Panc1 (cell line): ENCODE measurements around the gene ZNF451.
"Not testable (repeated sequence)": the region's sequence is repeated elsewhere in the genome, so short reads cannot be mapped to it uniquely, and the experiment has no call there.

Experiments
- POLR2AphosphoS5 ChIP-seq: IDR thresholded peaks from 2 replicates; pipeline ENCODE4 v1.6.1; 2012; ENCODE audit warnings: mild to moderate bottlenecking, low read depth, low read length, moderate library complexity
- TF ChIP-seq, protein P1 (sequence below): fragments of 450-650 bp; IDR thresholded peaks from 2 replicates; pipeline ENCODE4 v1.5.1; 2017; ENCODE audit warnings: mild to moderate bottlenecking
- TF ChIP-seq, protein P2 (sequence below), 2 experiments: IDR thresholded peaks; 2 replicates each; pipeline ENCODE4 v1.6.1; 2011 to 2012; ENCODE audit warnings: low read depth in 2 of 2, control low read depth in 1 of 2, low read length in 1 of 2, mild to moderate bottlenecking in 1 of 2, moderate library complexity in 1 of 2; ENCODE audit not compliant: insufficient read depth in 1 of 2

DNA sequence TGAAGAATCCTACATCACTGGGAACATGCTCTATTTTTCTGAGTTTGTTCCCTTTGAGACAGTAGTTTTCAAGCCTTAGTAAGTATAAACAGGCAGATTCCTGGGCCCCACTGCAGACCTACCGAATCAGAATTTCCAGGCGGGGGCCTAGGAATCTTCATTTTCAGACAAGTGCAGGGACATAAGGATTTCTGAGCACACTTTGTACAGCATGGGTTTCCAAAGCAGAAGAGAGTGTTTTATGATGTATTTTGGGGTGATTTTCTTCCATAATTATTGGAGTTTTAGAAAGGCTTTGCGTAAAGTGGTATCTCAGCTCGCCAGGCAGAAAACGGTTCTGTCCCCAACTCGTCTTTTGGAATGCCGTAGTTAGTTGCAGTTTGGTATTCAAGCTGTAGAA lies 1.4 kb downstream of the ZNF451 start:
- not testable (repeated sequence) for TF ChIP-seq POLR2AphosphoS5
- TF ChIP-seq, protein P1, sequence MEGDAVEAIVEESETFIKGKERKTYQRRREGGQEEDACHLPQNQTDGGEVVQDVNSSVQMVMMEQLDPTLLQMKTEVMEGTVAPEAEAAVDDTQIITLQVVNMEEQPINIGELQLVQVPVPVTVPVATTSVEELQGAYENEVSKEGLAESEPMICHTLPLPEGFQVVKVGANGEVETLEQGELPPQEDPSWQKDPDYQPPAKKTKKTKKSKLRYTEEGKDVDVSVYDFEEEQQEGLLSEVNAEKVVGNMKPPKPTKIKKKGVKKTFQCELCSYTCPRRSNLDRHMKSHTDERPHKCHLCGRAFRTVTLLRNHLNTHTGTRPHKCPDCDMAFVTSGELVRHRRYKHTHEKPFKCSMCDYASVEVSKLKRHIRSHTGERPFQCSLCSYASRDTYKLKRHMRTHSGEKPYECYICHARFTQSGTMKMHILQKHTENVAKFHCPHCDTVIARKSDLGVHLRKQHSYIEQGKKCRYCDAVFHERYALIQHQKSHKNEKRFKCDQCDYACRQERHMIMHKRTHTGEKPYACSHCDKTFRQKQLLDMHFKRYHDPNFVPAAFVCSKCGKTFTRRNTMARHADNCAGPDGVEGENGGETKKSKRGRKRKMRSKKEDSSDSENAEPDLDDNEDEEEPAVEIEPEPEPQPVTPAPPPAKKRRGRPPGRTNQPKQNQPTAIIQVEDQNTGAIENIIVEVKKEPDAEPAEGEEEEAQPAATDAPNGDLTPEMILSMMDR, result not testable (repeated sequence)
- TF ChIP-seq, protein P2, sequence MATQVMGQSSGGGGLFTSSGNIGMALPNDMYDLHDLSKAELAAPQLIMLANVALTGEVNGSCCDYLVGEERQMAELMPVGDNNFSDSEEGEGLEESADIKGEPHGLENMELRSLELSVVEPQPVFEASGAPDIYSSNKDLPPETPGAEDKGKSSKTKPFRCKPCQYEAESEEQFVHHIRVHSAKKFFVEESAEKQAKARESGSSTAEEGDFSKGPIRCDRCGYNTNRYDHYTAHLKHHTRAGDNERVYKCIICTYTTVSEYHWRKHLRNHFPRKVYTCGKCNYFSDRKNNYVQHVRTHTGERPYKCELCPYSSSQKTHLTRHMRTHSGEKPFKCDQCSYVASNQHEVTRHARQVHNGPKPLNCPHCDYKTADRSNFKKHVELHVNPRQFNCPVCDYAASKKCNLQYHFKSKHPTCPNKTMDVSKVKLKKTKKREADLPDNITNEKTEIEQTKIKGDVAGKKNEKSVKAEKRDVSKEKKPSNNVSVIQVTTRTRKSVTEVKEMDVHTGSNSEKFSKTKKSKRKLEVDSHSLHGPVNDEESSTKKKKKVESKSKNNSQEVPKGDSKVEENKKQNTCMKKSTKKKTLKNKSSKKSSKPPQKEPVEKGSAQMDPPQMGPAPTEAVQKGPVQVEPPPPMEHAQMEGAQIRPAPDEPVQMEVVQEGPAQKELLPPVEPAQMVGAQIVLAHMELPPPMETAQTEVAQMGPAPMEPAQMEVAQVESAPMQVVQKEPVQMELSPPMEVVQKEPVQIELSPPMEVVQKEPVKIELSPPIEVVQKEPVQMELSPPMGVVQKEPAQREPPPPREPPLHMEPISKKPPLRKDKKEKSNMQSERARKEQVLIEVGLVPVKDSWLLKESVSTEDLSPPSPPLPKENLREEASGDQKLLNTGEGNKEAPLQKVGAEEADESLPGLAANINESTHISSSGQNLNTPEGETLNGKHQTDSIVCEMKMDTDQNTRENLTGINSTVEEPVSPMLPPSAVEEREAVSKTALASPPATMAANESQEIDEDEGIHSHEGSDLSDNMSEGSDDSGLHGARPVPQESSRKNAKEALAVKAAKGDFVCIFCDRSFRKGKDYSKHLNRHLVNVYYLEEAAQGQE (IDR thresholded peaks at IDR 0.05; ENCODE audit: insufficient read depth in 1 of 2, low read depth in 2 of 2, low read length in 1 of 2), result not testable (repeated sequence)
